ENCODE data around the gene STAB2. TPM values are rescaled to one million over a fixed set of nuclear protein-coding genes. Genes with fewer than 3 reads are reported as not detected.

STAB2 gene
- total RNA-seq, 1 donor from 2014 or later, result not detected

DNA sequence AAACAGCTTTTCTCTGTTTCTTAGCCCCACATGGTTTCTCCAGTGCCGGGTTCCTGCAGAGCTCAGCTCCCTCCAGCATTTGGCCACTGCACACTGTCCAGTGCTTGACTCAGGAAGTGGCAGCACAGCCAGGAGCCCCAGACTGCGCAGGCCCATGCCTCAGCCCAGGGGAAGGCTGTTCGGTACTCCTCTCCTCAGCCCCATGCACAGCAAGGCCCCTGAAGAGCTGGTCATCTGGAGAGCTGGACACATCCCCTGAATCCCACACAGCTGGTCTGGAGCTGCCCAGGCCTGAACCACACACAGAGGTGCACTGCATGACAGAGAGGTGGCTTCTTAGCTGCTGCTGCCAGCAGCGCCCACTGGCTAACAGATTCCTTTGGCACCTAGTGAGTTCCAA, 48.3 kb downstream of the STAB2 start:
- Histone ChIP-seq H3K27me3 (ENCODE audit: control insufficient read depth, insufficient read depth, low read length) (no peaks in the 10 kb centered on the region), H3K4me3 (ENCODE audit: low read depth, low read length) (no peak overlapping the region), H3K36me3 (ENCODE audit: control insufficient read depth, insufficient read depth, low read length) (no peaks in the 10 kb centered on the region)
- TF ChIP-seq CTCF (IDR thresholded peaks at IDR 0.05; ENCODE audit: insufficient read depth, low read length, poor library complexity, severe bottlenecking), result no peak
- no peak for DNase-seq (ENCODE audit: low read depth)

DNA sequence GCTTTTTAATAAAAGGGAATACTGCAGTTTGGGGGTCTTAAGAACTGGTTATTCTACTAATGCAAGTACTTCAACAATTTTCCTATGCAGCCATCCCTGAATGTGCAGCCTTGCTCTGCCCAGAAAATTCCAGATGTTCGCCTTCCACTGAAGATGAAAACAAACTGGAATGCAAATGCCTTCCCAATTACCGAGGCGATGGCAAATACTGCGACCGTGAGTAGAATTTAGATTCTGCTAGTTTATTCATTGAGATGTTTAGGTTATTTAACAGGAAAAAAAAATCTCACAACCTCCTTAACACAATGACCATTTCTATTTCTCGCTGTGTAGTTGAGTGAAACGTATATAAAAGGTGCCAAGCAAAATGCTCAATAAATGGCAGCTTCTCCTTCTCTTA, 49.9 kb downstream of the STAB2 start:
- no peaks in the 10 kb centered on the region for H3K27me3 ChIP-seq (ENCODE audit: control insufficient read depth, insufficient read depth, low read length)
- TF ChIP-seq CTCF (IDR thresholded peaks at IDR 0.05; ENCODE audit: insufficient read depth, low read length, poor library complexity, severe bottlenecking), result no peak
- no peak for DNase-seq (ENCODE audit: low read depth)
- no peak overlapping the region for H3K4me3 ChIP-seq (ENCODE audit: low read depth, low read length)
- no peaks in the 10 kb centered on the region for H3K36me3 ChIP-seq (ENCODE audit: control insufficient read depth, insufficient read depth, low read length)

DNA sequence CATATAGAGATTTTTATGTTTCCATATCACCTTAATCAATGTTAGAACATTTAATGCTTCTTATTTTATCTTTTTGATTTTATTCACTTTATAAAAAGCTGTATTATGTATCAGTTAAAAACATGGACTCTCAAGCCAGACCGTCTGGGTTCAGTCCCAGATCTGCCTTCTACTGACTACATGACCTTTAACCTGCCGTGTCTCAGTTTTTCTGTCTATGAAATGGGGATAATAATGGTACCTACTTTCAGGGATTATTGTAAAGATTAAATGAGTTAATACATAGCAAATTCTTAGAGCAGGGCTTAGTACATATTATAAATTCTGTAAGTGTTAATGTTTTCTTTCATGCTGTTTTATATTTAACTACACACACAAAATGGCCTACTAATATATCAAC, 50.4 kb downstream of the STAB2 start:
- no peak for DNase-seq (ENCODE audit: low read depth)
- Histone ChIP-seq H3K36me3 (ENCODE audit: control insufficient read depth, insufficient read depth, low read length) (no peaks in the 10 kb centered on the region), H3K27me3 (ENCODE audit: control insufficient read depth, insufficient read depth, low read length) (no peaks in the 10 kb centered on the region), H3K4me3 (ENCODE audit: low read depth, low read length) (no peak overlapping the region)
- TF ChIP-seq CTCF (IDR thresholded peaks at IDR 0.05; ENCODE audit: insufficient read depth, low read length, poor library complexity, severe bottlenecking), result no peak

- Histone ChIP-seq H3K4me3 (ENCODE audit: low read depth, low read length) (no peak overlapping the region), H3K36me3 (ENCODE audit: control insufficient read depth, insufficient read depth, low read length) (no peaks in the 10 kb centered on the region), H3K27me3 (ENCODE audit: control insufficient read depth, insufficient read depth, low read length) (no peaks in the 10 kb centered on the region)
- no peak for DNase-seq (ENCODE audit: low read depth)
- TF ChIP-seq CTCF (IDR thresholded peaks at IDR 0.05; ENCODE audit: insufficient read depth, low read length, poor library complexity, severe bottlenecking), result no peak
Observed at GRCh38 chr12:103639983-103640382, 52.9 kb downstream of the STAB2 start.

DNA sequence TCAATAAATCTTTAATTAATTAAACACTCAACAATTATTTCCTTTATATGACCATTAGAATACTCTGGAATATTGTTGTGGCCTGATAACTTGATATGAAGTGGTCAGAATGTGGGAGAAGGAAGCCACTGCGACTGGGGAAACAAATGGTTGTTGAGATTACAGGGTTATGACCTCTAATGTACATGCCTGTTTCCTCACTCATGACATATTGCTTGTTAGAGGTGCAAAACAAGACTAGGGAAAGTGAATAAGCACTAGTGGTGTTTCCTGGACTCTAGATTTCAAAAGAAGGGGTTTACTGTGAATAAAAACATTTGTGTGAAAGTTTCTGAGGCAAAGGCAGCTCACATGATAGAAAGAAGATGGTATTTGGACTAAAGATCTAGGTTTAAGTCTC, 53.3 kb downstream of the STAB2 start:
- no peaks in the 10 kb centered on the region for H3K36me3 ChIP-seq (ENCODE audit: control insufficient read depth, insufficient read depth, low read length)
- TF ChIP-seq CTCF (IDR thresholded peaks at IDR 0.05; ENCODE audit: insufficient read depth, low read length, poor library complexity, severe bottlenecking), result no peak
- no peak for DNase-seq (ENCODE audit: low read depth)
- H3K27me3 ChIP-seq (ENCODE audit: control insufficient read depth, insufficient read depth, low read length), result no peaks in the 10 kb centered on the region
- no peak overlapping the region for H3K4me3 ChIP-seq (ENCODE audit: low read depth, low read length)

DNA sequence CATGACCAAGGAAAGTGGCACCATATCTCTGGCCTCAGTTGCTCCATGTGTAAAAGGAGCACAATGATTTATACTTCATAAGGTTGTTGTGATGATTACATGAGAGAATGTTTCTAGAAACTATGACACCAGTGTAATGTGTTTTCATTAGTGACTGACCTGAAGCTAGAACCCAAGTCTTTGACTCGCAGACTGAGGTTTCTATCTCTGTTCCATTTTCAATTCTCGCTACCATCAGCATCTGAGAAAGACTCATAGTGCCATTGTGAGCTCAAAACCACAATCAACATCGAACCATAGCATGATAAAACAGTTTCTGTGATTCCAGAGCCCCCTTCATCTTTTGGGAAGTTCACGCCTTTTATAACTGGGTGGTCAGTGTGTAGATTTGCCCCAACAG, 53.8 kb downstream of the STAB2 start:
- DNase-seq (ENCODE audit: low read depth), result no peak
- H3K27me3 ChIP-seq (ENCODE audit: control insufficient read depth, insufficient read depth, low read length), result no peaks in the 10 kb centered on the region
- TF ChIP-seq CTCF (IDR thresholded peaks at IDR 0.05; ENCODE audit: insufficient read depth, low read length, poor library complexity, severe bottlenecking), result no peak
- H3K36me3 ChIP-seq (ENCODE audit: control insufficient read depth, insufficient read depth, low read length), result no peaks in the 10 kb centered on the region
- no peak overlapping the region for H3K4me3 ChIP-seq (ENCODE audit: low read depth, low read length)
